ENCODE data around the gene RFX8.
"Not testable (repeated sequence)": the region's sequence is repeated elsewhere in the genome, so short reads cannot be mapped to it uniquely, and the experiment has no call there.

Gene RFX8

DNA sequence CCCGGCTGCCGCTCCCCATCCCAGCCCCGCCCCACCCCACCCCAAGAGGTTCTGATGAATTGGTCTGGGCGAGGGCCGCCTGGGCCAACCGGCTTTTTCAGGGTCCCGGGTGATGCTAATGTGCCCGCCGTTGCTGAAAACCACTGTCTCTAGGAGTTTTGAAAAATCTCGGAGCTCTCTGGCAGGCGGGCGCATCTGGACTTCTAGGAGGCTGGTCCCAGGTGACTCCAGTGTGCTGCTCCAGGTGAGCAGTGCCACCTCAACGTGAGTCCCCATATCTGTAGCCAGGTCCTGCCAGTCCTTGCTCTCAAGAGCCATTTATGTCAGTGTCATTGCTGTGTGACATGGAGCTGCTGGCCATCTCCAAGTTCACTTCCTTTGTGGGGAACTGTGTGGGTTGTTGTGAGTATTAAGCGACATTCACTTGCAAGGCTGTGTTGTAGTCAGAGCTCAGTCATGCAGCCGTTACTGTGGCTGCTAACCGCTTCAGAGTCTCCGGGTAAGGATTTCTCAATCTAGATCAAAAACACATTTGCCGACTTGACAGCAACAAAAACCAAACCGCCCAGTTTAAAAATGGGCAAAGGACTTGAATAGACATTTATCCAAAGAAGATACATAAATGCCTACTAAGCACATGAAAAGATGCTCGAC lies at the start of gene RFX8:
TSS of gene RFX8 (minus strand) at position 382 of the 654 bp plus-strand sequence. CDS start 8,264 bp downstream, outside the sequence.
- DNase-seq (ENCODE audit: low read depth), result peak; percentile 57

DNA sequence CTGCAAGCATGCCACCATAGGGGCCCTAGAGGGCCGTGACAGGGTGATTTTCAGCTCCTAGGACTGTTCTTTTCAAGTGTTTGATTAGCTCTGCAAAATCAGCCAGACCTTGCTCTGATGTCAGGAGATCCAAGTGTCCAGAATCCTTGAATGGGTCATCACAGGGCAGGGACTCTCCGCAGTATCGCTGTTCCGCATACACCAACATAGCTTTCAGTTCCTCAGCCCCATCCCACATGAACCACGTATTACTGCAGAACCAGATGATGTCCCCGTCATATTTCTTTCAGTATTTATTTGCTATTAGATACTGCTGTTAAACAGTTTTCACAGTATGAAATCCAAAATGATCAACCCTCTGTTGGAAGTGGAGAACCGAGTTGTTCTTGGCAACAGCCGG lies 46.6 kb upstream of the RFX8 start:
- no peak for DNase-seq (ENCODE audit: low read depth)

DNA sequence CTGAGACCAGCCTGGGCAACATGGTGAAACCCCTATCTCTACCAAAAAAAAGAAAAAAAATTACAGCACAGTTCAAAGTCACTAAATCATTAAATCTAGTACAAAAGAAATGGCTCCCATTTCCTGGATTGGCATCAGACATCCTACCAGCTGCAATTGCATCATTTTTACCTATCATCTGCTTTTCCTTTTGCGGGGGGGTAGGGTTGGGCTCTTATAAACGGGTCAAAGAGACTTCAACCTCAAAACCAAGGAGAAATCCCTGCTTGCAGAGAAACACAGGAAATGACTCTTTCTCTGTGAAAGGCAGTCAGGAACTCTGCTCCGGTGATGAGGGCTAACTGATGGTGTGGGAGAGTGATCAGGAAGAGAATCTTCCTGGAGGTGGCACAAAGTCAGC lies 45.3 kb upstream of the RFX8 start:
- no peak for DNase-seq (ENCODE audit: low read depth)

DNA sequence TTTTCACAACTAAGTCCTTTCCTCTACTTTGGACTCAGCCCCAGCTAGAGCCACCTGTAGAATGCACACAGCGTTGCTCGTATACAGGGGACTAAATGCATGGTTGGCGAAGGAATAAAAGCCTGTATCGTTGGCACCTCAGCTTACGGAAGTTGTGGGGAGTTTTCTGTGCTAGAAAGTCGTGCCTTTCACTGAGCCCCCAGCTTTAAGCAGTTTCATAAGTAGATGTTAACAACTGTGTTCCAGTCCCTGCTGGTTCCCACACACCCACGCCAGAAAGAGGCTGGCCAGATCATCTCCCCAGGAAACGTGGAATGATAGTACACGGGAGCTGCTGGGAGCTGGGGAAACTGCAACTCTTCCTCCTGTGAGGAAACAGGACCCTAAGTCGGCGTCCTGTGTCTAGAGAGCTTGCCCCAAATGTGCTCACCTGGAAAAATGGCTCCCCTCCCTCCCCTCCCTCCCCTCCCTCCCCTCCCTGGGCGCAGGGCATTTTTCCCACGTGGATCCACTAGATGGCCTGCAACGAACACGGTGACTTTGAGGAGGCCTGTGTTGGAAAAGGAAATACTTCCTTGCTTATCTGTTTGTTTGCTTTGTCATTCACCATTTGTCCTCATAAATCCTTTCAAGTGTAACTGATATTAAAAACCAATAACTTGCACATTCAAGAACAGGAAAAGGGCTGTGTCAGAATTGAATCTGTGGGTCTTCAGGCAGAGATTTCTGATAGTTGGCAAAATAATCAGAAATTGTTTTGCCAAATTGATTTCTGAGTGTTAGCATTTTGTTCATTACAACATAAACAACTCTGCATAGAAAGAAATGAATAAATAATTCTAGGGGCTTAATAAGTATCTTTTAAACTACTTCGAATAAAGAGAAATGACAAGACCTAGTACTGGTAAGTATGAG lies 43.9 kb upstream of the RFX8 start:
- no peak for DNase-seq (ENCODE audit: low read depth)

DNA sequence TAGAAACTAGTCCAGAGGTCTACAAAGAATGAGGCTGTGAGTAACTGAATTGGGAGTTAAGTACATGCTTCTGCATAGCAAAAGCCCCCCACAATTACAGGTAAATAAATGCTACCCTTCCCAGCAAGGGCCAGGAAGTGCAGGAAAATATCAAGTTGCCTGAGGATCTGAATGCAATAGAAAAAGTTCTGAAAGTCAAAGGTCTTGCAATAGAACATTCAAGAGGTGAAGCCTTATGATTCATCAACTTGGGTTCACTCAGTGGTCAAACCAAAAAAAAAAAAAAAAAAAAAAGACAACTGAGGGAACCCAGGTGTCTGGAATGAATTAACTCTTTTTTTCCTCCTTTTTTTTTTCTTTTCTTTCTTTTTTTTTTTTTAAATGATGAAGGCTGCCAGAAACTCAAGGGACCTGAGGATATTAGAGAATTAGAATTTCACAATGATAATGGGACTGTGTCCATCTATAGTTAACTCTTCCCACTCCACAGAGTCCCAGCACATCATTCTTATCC lies 42.9 kb upstream of the RFX8 start:
- DNase-seq (ENCODE audit: low read depth), result no peak

DNA sequence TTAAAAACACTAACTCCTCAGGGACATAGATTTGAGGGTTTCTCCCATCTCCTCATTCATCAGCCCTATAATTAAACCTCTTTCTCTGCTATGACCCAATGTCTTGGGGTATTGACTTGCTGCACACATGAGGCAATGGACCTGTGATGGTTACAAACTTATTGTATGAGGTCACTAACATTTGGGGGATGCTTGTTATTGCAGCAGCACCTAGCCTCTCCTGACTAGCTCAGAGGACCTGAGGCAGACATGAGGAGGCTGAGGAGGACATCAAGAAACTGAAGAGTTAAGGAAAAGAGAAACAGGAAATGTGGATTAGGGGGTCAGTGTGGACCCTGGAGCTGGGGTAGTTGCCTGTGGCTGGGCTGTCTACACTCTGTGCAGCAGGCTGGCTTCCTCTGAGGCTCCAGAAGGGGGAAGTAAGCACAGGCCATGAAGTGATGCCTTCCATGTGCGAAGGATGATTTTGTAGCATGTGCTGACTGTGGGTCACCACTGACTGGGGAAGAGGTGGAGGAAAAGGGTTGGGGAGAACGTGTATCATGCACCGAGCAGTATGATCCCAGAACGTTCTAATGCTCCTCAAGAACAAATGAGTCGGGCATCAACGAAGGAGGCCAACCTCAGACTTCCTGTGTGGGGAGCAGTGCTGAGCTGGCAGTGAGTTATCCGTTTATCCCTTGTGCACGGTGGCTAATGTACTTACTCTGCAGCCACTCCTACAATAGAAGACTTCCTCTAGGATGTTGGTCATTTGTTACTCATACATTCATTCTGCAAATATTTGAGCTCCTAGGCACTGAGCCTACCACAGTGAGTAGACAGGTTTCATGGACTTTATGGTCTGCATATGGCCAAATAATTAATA lies 42.1 kb upstream of the RFX8 start:
- DNase-seq (ENCODE audit: low read depth), result peak; percentile 12

DNA sequence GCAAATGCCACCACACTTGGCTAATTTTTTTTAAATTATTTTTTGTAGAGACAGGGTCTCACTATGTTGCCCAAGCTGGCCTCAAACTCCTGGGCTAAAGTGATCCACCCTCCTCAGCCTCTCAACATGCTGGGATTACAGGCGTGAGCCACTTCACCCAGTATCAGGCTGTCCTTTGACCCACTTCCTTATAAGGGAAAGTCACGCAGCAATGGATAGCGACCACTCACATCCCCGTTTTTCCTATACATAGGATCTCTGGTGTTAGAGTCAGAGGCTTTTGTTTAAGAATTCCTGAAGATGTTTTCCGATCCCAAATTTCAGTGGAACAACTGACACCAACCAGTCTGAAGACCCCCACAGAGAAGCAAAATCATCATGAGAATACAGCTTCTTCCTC lies 41.4 kb upstream of the RFX8 start:
- DNase-seq (ENCODE audit: low read depth), result no peak

DNA sequence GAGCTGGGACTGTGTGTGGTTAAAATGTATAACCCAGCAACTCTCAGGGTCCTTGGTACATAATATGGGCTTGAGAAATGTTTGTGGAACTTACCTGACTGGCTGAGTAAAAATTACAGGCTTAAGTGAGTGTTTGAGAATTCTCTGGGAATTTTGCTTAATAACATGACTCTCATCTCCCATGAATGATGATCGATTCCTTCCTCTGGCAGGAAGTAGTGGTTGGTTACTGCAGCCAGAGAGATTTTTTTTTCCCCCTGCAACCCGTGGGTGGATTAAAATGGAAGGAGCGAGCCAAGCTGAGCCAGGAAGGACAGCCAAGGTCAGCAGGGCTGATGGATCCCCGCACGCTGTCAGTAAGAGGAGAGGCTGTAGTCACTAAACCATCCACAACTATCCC lies 40.6 kb upstream of the RFX8 start:
- no peak for DNase-seq (ENCODE audit: low read depth)

DNA sequence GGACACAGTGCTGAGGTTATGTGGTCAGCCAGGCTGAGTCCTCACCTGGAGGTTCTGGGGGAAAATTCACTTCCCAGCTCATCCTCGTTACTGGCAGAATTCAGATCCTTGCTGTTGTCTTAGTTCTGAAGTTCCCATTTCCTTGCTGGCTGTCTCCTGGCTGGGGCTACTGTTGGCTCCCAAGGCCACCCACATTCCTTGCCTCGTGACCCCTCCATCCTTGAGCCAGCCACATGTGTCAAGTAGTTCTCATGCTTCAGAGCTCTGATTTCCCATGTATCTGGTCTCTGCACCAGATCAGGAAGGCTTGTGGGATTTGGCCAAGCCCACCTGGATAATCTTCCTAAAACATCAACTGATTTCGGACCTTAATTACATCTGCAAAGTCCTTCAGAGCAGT lies 38.1 kb upstream of the RFX8 start:
- no peak for DNase-seq (ENCODE audit: low read depth)

DNA sequence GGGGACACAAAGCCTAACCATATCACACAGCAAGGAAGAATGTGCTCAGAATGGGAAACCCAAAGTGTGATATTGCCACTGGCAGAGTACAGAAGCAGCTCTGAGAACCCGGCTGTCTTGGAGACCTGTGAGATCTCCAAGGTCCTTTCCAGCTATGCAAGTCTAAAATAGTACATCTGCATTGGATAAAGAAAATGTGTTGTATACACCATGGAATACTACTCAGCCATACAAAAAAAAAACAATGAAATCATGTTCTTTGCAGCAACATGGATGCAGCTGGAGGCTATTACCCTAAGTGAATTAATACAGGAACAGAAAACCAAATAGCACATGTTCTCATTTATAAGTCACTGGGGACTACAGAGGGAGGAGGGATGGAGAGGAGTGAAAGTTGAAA lies 36.5 kb upstream of the RFX8 start:
- no peak for DNase-seq (ENCODE audit: low read depth)

DNA sequence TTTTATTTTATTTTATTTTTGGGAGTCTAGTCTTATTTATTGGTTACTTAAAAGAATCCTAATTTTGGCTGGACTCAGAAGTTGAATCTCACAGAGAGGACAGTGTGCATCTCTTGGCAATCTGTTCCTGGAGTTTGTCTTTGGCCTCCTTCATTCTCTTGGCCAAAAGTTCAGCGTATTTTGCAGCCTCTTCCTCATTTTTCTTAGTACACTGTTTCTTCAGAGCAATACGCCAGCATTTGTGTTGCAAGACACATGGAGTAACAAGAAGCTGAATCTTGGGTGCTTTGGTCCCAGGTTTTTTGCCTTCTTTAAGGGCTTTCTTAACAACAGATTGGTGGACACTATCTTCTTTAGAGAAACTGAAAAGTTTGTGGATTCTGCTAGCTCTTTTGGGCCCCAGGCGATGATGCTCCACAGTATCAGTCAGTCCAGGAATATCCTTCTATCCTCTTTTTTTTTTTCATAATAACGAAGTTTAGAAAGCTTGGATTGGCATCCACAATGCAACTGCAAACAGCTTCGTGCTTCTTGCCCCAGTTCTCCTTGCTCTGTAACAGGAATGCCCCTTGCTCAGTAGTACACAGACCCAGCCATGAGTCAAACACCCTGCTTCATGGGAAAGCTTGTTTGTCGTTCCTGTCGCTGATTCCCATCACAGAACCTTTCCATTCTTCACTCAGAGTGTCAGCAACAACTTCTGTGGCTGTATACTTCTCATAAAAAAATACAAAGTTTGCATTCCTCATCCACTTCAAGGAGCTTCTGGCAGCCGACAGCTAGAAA lies 34.8 kb upstream of the RFX8 start:
- DNase-seq (ENCODE audit: low read depth), result no peak

DNA sequence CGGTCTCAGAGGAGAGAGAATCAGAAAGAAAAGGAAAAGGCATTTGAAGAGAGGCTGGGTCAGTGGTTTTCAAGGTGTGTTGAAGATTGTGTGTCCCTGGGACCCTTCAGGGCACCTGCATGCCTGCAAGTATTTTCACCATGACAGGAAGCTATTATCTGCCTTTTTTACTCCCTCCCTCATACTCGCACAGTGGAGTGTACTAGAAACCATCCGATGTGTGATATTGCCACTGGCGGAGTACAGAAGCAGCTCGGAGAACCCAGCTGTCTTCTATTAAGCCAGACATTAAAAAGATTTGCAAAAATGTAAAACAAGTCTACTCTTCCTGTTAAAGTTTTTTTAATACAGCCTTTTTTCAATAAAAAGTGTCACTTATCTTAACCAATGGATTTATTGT lies 33.7 kb upstream of the RFX8 start:
- DNase-seq (ENCODE audit: low read depth), result no peak

DNA sequence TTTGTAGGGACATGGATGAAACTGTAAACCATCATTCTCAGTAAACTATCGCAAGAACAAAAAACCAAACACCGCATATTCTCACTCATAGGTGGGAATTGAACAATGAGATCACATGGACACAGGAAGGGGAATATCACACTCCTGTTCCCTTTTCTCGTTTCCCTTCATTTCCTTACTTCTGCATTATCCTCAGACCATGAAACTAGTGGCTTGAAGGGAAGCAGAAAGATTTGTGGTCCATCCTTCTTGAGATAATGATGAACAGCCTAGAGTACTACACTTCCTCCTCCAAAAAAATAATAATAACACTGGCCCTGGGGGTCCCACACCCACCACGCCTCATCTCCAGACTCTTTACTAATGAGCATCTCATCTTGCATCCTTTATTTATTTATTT lies 30.4 kb upstream of the RFX8 start:
- DNase-seq (ENCODE audit: low read depth), result not testable (repeated sequence)

DNA sequence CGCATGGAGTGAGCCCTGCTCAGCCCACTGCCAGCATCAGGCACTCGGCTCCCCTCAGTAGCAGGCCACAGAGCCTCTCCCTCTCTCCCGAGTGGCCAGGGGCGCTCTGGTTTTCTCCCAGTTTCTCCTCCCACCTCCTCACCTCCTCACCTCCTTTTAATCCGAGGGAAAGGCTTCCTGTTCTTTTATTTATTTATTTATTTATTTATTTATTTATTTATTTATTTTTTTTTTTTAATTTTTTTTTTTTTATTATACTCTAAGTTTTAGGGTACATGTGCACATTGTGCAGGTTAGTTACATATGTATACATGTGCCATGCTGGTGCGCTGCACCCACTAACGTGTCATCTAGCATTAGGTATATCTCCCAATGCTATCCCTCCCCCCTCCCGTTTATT lies 29.8 kb upstream of the RFX8 start:
- not testable (repeated sequence) for DNase-seq (ENCODE audit: low read depth)

DNA sequence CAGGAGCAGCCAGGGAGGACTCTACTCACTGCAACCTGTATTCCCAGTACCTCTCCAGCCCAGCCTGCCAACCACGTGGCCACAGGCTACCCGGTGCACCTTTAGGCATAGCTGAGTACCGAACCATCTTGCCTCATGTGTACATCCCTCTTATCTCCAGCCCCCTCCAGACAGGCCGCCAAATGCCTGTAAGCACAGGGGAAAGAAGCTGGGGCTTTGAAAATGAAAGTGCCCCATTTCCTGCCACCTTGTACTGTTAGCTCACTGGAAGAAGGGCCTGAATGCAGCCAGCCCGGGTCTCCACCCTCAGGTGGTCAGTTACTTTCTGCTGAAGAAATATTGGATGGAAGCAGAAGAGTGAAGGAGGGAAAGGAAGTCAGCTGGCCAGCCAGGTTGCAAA lies 27.2 kb upstream of the RFX8 start:
- no peak for DNase-seq (ENCODE audit: low read depth)

DNA sequence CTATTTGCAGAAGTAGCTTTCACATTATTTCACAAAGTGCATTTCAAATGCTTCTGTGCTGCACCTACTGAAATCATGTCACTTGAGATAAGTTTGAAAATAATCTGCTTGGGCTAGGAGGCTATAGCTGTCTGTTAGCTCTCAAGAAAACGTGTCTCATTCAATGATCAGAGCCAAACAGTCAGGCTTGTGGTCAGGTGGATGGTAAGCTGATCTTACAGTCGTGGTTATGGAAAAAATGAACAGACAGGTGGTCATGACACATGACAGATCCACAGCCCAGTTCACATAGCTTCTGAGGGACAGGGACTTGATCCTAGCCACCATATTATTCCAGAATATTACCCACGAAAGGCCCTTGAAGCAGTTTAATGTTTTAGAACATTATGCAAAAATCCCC lies 26.5 kb upstream of the RFX8 start:
- DNase-seq (ENCODE audit: low read depth), result no peak

DNA sequence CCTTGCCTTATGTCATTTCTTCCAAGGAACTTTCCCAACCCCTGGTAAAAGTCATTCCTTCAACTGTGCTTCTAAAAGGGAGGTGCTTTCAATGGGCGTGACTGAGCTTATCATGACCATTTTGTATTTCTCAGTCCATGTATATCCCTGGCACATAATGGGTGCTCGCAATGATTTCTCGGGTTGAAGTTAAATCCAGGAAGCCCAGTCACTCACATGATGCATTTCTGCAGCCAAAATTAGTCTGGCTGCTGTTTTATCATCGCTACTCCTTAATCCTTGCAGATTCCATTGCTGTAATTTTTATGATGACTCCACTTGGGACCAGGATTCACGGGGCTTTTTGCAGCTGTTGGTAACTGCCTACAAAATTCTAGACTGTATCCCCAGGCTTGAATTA lies 25.9 kb upstream of the RFX8 start:
- no peak for DNase-seq (ENCODE audit: low read depth)

DNA sequence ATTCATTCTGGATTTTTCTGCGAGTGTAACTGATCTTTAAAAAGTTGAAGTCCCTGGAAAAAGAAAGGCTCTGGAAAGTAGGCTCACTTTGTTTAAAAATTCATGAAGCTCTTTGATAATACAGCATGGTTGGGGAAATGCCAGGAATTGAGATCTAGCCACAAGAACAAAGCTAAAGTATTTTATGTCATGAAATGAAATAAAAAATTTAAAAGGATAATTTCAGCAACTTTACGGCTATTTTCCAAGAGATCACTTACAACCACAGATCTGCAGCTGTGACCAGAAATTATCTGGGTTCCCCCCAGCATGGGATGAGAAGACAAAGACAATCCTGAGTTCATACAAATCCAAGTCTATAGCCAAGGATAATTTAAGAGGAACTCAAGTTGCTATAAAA lies 25.3 kb upstream of the RFX8 start:
- no peak for DNase-seq (ENCODE audit: low read depth)

DNA sequence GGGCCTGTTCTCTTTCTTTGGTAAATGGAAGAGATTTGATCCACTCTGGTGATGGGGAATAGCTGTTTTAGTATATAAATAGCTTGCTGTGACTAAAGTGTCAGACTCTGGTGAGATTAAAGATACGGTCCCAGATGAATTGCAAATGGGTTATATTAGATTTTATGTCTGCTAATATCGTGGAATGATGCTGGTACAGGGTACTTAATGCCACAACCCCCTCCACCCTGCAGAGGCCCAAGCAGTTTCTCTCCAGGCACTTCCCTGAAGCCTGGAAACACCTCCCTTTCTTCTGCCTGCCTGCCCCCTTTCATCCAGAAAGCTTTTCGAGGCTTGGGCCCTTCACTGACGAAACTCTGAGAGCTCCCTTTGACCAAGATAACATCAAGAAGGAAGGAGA lies 21.4 kb upstream of the RFX8 start:
- no peak for DNase-seq (ENCODE audit: low read depth)

DNA sequence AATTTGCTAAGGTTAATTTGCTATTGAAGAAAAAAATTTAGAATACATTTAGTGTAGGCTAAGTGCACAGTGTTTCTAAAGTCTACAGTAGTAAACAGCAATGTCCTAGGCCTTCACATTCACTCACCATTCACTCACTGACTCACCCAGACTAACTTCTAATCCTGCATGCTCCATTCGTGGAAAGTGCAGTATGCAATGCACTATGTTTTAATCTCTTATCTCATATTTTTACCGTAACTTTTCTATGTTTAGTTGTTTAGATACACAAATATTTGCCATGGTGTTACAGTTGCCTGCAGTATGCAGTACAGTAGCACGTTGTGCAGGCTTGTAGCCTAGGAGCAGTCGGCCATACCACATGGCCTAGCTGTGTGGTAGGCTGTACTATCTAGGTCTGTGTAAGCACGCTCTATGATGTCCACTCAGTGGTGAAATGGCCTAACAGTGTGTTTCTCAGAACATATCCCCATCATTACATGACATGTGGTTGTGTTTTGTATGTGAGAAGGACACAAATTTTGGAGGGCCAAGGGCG lies 18.1 kb upstream of the RFX8 start:
- no peak for DNase-seq (ENCODE audit: low read depth)

DNA sequence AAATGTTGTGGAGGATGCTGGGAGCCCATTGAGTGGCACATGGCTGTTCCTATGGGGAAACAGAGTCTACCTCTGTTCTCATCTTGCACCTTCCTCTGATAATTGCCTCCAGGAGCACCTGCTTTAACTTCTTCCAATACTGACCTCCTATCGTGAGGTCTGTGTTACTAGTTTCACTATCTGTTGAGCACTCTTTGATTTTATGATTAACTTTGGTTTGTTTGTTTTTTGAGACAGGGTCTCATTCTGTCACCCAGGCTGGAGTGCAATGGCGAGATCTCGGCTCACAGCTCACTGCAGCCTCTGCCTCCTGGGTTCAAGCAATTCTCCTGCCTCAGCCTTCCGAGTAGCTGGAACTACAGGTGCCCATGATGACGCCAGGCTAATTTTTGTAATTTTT lies 12.1 kb upstream of the RFX8 start:
- no peak for DNase-seq (ENCODE audit: low read depth)

Data from activated T-cell treated with anti-CD3 and anti-CD28 coated beads for 24 hours (primary cell).